ENCODE measurements around the gene SMKR1.

DNA sequence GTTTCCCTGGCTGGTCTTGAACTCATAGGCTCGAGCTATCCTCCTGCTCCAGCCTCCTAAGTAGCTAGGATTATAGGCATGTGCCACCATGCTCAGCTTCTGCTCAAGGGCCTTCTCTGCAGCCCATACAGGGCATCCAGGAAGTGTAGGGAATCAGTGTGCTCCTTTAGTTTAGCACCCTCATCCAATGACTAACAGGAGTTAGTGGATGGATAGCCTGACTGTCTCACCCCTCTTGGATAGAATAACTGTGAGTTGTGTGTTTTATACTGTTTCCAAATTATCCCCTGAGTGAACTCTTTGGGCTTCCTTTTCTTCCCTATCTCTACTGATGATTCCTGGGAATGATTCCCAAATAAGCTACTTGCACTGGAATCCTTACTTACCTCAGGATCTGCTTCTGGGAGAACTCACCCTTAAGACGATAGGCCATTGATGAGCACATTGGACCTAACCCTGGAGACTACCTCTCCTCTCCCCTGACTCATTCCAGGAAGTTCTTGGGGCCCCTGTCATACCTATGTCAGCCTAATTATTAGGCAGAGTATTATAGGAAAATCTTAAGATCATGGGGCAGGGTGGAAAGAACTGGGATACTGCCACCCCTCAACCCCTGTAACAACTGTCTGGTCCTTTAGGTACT is 49.6 kb upstream of the SMKR1 start:
- TF ChIP-seq, protein P1, sequence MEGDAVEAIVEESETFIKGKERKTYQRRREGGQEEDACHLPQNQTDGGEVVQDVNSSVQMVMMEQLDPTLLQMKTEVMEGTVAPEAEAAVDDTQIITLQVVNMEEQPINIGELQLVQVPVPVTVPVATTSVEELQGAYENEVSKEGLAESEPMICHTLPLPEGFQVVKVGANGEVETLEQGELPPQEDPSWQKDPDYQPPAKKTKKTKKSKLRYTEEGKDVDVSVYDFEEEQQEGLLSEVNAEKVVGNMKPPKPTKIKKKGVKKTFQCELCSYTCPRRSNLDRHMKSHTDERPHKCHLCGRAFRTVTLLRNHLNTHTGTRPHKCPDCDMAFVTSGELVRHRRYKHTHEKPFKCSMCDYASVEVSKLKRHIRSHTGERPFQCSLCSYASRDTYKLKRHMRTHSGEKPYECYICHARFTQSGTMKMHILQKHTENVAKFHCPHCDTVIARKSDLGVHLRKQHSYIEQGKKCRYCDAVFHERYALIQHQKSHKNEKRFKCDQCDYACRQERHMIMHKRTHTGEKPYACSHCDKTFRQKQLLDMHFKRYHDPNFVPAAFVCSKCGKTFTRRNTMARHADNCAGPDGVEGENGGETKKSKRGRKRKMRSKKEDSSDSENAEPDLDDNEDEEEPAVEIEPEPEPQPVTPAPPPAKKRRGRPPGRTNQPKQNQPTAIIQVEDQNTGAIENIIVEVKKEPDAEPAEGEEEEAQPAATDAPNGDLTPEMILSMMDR (IDR thresholded peaks at IDR 0.05) = no peak
- no peak for TF ChIP-seq POLR2AphosphoS5 (IDR thresholded peaks at IDR 0.05)
